ENCODE measurements around the gene ZBTB20.

The ZBTB20 gene

DNA sequence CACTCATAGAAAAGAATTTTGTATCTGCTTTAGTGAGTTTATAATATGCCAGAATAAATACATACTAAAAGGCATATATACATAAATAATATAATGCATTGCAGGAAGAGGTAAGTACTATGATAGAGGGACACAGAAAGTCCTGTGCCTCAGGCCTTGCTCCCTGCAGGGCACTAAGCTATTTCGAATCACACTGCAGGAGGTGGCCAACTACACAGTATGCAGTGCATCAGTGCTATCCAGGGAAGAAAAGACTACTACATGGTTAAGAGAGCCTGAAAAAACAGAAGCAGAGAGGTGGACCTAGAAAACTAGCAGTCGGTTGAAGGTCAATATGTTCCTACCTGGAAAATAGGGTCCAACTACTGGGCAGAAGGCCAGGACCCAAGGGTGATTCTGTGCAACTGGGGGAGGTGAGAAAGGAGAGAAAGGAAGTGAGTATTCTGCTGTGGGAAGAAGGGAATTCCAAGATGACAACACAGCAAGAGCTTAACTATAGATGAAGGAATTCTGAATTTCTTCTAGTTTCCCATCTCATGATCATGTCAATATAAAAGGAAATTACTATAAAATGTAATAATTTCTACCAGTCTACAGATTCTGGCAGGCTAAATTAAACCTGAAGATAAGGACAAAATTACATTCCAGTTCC lies 218.0 kb downstream of the ZBTB20 start:
- DNase-seq (ENCODE audit: low spot score): no peak

DNA sequence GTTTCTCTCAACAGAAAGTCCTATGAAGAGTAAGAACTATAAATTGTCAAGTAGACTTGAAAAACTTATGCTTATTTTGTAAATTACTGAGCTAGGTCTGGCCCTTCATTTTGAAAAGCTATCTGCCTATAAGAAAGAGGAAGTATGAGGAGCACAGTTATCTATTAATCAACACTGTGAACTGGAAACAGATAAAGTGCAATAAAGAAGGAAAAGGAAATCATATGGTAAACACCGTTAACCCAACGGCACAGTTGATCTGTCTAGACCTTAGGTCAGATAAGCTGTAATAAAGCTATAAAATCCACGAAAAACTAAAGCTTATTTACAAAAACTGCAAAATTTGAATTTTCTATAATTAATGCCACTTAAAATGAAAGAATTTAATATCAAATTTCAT lies 242.5 kb downstream of the ZBTB20 start:
- DNase-seq (ENCODE audit: low spot score): no peak

DNA sequence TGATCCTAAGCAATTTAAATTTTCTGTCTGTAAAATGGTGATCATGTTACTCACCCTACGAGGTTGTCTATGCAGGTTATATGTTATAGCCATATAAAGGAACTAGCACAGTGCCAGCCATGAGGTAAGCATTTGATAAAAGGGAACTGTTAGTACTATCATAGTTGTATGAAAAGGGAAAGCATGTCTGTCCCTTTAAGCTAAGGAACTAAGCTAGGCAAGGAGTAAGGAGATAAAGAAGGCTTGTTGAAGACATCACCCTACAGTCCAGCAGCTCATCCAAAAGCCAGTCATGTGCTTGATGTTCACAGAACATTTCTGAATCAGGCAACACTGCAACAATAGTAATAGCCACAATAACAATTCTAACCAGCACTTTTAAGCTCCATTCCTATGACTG lies 243.9 kb downstream of the ZBTB20 start:
- DNase-seq (ENCODE audit: low spot score): no peak

- DNase-seq (ENCODE audit: low spot score): peak; percentile 11
These were observed 244.4 kb downstream of the ZBTB20 start for GRCh38 chr3:114902691-114903101.

DNA sequence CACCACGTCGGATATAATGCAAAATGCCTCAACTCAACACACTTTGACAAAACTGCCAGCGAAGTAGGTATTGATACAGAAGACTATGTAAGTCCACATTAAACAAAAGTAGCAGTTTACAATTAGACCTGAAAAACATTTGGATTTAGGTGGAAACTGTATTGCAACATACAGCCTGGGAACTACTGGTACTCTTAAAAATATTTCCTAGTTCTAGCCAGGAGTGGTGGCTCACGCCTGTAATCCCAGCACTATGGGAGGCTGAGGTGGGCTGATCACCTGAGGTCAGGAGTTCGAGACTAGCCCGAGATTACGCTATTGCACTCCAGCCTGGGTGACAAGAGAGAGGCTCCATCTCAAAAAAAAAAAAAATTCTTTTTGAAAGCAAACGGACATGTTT lies 246.2 kb downstream of the ZBTB20 start:
- no peak for DNase-seq (ENCODE audit: low spot score)

GRCh38 chr3:114899186-114899931 lies 247.7 kb downstream of the ZBTB20 start:
- DNase-seq (ENCODE audit: low spot score): no peak

GRCh38 chr3:114896978-114897377 lies 250.1 kb downstream of the ZBTB20 start:
- DNase-seq (ENCODE audit: low spot score): no peak

DNA sequence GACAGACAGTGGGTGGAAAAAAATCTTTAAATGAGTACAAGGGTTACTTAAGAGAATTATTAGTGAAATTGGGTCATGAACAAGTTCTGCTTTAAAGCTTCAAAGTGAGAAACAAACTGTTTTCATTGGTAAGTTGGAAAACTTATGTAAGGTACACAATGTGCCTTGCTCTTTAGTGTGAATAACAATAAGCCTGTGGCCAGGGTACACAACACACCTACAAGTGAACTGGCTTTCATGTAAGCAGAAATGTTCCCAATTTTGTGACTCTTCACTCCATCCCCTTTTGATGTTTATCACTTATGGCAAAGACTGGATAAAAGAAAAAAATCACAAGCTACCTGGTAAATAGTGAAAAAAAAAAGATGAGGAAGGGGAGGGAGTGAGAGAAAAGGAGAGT lies 253.7 kb downstream of the ZBTB20 start:
- no peak for DNase-seq (ENCODE audit: low spot score)

GRCh38 chr3:114892880-114893279 lies 254.2 kb downstream of the ZBTB20 start:
- no peak for DNase-seq (ENCODE audit: low spot score)

DNA sequence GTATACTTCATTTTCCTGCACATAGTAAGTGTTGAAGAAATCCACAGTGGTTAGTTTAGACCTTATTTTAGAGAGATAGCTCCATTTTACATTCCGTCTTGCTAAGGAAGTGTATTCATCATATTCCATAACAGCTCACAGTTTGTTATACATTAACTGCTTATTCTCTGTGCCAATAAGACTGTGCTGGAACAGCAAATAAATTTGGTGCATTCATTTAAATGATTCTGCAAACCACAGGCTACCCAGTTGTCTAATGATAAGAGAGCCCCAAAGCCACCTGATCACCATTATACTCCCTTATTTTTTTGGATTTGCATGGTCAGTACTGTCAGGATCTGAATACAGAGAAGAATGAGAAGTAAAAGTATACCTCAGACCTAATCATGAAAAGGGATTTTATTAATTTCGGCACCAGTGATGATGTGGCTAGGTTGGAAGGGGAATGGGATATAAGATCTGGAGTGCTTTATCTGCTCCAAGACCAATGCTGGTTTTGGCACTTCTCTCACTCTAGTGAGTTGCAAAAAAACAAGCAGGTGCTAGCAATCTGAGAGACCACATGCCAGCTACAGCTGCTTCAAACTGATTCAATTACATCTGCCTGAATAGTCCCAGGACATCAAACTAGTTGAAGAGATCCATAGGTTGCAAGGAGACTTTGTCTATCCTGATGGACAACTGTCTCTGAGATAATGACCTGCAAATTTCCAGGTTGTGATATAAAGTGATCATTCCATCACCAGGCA lies 254.8 kb downstream of the ZBTB20 start:
- no peak for DNase-seq (ENCODE audit: low spot score)

DNA sequence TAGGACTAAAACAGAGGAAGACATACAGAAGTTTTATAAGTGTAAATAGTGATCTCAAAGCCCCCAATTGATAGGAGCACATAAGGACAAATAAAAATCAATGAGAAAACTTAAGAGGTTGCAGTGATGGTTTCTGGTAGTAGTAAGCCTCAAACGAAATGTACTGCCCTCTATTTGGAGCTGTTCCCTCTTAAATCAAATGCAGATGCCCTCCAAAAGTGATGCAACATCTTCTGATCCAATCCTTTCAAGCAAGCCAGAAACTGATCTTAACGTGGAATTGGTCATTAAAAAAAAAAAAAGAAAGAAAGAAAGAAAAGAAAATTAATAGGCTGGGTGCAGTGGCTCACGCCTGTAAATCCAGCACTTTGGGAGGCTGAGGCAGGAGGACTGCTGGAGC lies 259.3 kb downstream of the ZBTB20 start:
- DNase-seq (ENCODE audit: low spot score): peak; percentile 63

GRCh38 chr3:114886905-114887304 lies 260.2 kb downstream of the ZBTB20 start:
- no peak for DNase-seq (ENCODE audit: low spot score)

GRCh38 chr3:114884213-114884923 lies 262.7 kb downstream of the ZBTB20 start:
- no peak for DNase-seq (ENCODE audit: low spot score)

DNA sequence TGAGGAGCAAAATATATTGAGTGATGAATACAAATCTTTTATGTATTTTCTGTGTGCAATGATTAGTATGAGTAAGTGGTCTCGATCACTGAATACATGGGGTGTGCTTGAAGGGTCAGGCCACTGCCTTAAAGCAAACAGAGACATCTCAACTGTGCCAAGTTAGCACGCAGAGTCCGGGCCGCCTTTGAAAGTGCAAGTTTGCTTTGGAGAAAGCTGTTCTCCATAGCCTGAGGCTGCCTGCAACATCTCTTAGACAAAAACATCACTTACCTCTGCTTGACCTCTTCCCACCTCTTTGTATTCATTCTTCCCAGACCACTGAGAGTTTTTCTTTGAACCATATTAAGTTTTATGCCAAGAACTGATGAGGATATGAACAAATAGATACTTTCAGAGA lies 267.0 kb downstream of the ZBTB20 start:
- no peak for DNase-seq (ENCODE audit: low spot score)

DNA sequence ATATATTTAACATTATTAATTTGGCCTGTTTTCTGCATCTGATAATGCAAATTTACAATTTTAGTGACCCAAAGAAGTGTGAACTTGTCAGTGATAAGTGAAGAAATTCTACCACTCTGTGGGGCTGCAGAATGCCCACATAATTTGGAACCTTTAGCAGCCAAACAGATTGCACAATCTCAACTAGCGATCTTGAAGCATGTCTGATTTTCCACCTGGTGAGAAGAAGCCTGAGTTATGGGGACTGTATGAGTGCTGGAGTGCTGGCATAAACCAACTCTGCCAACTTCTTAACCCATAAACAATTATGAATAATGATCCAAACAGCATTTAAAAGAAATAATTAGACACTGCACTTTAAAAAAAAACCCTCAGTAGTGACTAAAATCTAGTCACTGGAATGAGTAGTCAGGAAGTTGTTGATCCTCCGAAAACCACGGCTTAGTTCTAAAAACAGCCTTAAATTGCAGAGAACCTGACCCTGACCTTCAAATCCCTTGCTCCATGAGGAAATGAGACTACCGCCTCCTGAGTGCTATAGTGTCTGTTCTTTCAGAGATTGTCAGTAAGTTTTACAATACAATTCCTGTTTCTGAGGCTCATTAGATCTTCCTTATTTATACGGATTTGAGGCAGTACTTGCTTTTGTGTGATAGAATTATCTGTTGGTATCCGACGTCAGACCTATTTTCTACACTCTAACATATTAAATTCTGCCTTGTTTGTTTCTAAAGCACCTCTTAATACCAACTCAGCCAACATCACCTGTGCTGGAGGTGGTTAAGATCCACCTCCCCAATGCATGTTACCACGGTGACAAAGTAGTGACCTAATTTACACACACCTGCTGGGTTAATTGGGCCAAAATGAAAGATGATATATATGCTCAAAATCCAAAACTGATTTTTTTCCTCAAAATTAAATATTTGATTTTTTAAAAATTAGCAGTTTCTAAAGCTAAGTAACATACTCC lies 267.7 kb downstream of the ZBTB20 start:
- DNase-seq (ENCODE audit: low spot score): peak; percentile 39

DNA sequence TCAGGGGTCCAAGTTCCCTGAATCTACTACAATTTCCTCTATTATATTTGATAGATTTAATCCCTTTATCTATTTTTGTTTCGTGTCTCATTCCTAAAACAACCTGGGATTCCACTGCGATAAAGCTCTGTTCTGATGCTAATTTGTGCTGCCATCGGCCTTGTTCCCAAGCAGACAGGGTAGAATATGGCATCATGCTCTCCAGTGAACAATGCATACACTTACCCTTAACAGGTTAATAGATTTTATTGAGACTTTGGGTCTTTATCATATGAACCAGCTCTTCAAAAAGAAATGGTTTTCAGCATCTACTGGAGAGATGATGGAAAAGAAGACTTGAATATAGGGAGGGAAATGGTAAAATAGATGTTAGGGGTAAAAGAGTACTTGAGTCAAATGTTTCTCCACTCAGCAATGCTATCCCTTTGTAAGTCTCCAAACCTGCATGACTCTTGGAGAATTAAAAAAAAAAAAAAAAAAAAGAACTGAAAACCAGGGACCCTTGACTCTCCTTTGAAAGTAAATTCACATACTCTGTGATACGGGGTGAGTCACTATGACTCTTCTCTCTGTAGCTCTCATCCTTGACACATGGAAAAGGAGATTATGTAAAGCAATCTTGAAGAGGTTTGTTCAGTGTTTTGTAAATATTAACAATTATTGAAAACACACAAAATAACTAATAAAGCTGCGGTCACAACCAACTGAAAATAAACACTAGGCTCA lies 268.8 kb downstream of the ZBTB20 start:
- DNase-seq (ENCODE audit: low spot score): peak; percentile 22

DNA sequence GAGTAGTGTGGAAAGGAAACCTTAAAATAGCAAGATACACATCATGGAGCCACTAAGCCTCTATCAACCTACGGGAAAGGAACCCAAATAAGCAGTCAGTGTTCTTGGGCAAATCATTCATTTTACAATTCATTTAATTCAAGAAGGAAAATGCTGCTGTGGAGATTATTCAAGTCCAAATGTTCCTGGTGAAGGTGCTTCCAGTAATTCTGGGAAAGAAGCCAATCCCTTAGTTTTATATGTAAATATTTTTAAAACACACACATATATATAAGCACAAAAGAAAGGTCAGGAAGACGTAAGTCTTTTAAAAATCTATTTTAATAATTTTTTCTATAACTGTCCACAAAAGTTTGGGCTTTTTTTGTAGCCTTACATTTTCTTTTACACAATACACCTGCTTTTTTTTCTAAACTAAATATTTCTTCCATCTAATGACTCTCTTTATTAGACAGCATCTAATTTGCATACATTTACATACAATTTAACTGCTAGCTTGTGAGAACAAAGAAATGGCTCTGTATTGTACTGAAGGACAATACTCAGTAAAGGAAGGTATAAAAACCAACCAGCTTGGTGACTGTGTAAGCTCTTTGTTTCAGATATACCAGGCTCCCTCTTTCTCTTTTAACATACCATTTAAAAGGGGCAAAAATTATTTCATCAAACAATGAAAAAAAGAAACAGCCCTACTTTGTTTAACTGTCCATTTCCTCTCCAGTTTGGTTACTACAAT lies 269.5 kb downstream of the ZBTB20 start:
- no peak for DNase-seq (ENCODE audit: low spot score)

DNA sequence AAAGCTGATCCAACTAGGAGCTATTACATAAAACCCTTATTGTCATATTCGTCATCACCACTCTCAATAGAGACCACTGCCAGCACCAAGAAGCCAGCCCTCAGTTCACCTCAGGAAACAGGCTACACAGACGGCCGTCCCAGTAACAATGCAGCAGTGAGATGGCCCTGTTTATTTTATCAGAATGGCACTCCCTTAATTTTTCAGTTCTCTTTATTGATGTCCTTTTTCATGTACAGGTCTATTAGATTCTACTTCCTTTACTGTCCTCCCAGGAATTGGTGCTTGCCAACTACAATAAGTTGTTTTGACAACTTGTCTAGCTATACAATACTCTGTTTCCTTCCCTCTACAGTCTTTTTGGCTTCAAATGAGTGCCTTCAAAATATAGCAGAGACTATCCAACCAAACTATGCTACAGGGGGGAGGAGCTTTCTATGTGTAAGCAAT lies 272.5 kb downstream of the ZBTB20 start:
- DNase-seq (ENCODE audit: low spot score): no peak

DNA sequence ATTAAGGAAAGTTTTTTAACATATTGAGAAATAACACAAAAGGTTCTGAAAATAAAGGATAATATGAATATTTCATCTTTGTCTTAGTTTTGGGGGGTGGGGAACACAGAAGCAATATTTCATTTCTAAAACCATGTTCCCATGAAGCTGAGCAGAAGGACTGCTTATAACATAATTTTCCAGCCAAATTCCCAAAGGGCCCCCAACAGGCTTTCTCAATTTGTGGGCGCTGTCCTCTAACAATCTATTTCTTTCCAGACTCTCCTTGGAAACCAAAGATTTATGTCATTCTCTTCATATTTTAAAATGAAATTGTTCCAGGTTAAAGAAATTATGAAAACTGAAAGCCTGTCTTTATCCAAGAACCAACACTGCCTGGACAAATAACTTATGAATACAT lies 273.5 kb downstream of the ZBTB20 start:
- no peak for DNase-seq (ENCODE audit: low spot score)

GRCh38 chr3:114872588-114872987 lies 274.5 kb downstream of the ZBTB20 start:
- no peak for DNase-seq (ENCODE audit: low spot score)

All from AG08395 (cell line).